Mesenchymal stem cell (in vitro differentiated cells and primary cell): ENCODE data around the gene WWOX.

Source experiments
- DNase-seq: peaks from one replicate; pipeline ENCODE4 v3.0.0-alpha.2; 2013
- H2AFZ ChIP-seq: one replicate; pipeline ENCODE4 v1.6.1; 2013; ENCODE audit warnings: low read depth, mild to moderate bottlenecking, control low read depth, inconsistent platforms, low read length, moderate library complexity
- H2AK5ac ChIP-seq: 2 replicates; pipeline ENCODE4 v1.6.1; 2013; ENCODE audit warnings: low read length, moderate library complexity, mild to moderate bottlenecking, inconsistent platforms; ENCODE audit not compliant: severe bottlenecking
- H2BK120ac ChIP-seq: one replicate; pipeline ENCODE4 v1.6.1; 2013; ENCODE audit warnings: low read depth, mild to moderate bottlenecking, inconsistent platforms, low read length, moderate library complexity
- H2BK12ac ChIP-seq, 2 experiments: one replicate each; pipeline ENCODE4 v1.6.1; 2013; ENCODE audit warnings: inconsistent platforms in 2 of 2, low read length in 2 of 2, mild to moderate bottlenecking in 2 of 2, moderate library complexity in 2 of 2, control low read depth in 1 of 2
- H2BK15ac ChIP-seq: one replicate; pipeline ENCODE4 v1.6.1; 2013; ENCODE audit warnings: mild to moderate bottlenecking, low read depth, inconsistent platforms; ENCODE audit not compliant: poor library complexity, severe bottlenecking
- H2BK5ac ChIP-seq: 2 replicates; pipeline ENCODE4 v1.6.1; 2013; ENCODE audit warnings: low read depth, mild to moderate bottlenecking, low read length, control low read depth, inconsistent platforms; ENCODE audit not compliant: poor library complexity, severe bottlenecking
- H3K14ac ChIP-seq, 2 experiments: one replicate each; pipeline ENCODE4 v1.6.1; 2013; ENCODE audit warnings: inconsistent platforms in 2 of 2, low read length in 2 of 2, control low read depth in 1 of 2, mild to moderate bottlenecking in 1 of 2, moderate library complexity in 1 of 2
- H3K18ac ChIP-seq, 2 experiments: one replicate each; pipeline ENCODE4 v1.6.1; 2013; ENCODE audit warnings: inconsistent platforms in 2 of 2, low read length in 2 of 2, control low read depth in 1 of 2, low read depth in 1 of 2, mild to moderate bottlenecking in 1 of 2
- H3K23ac ChIP-seq, 2 experiments: one replicate each; pipeline ENCODE4 v1.6.1; 2013; ENCODE audit warnings: inconsistent platforms in 2 of 2, low read length in 2 of 2, mild to moderate bottlenecking in 2 of 2, moderate library complexity in 2 of 2, control low read depth in 1 of 2
- H3K27ac ChIP-seq: 2 replicates; pipeline ENCODE4 v1.5.1; 2013; ENCODE audit warnings: mild to moderate bottlenecking, moderate library complexity, low read length, control low read depth, inconsistent platforms; ENCODE audit not compliant: poor library complexity, severe bottlenecking
- H3K27me3 ChIP-seq, 2 experiments: 2 replicates each; pipeline versions ENCODE4 v1.6.1 to v1.7.0; 2013; ENCODE audit warnings: low read length in 2 of 2, mild to moderate bottlenecking in 2 of 2, moderate library complexity in 2 of 2, control low read depth in 1 of 2, inconsistent platforms in 1 of 2; ENCODE audit not compliant: control insufficient read depth in 1 of 2, insufficient read depth in 1 of 2
- H3K36me3 ChIP-seq, 2 experiments: 2 replicates each; pipeline versions ENCODE4 v1.6.1 to v1.7.0; 2013; ENCODE audit warnings: low read length in 2 of 2, control low read depth in 1 of 2, inconsistent platforms in 1 of 2, low read depth in 1 of 2, mild to moderate bottlenecking in 1 of 2; ENCODE audit not compliant: insufficient read depth in 2 of 2, control insufficient read depth in 1 of 2
- H3K4ac ChIP-seq, 2 experiments: one replicate each; pipeline ENCODE4 v1.6.1; 2013; ENCODE audit warnings: inconsistent platforms in 2 of 2, low read length in 2 of 2, mild to moderate bottlenecking in 2 of 2, moderate library complexity in 2 of 2, control low read depth in 1 of 2, low read depth in 1 of 2
- H3K4me1 ChIP-seq: 2 replicates; pipeline ENCODE4 v1.6.1; 2013; ENCODE audit warnings: low read depth, low read length, control low read depth; ENCODE audit not compliant: control insufficient read depth, insufficient read depth
- H3K4me2 ChIP-seq: 2 replicates; pipeline ENCODE4 v1.6.1; 2013; ENCODE audit warnings: low read length, mild to moderate bottlenecking, inconsistent platforms; ENCODE audit not compliant: poor library complexity, severe bottlenecking
- H3K4me3 ChIP-seq, 2 experiments: 2 replicates each; pipeline versions ENCODE4 v1.5.1 to v1.7.0; 2013; ENCODE audit warnings: low read length in 2 of 2, mild to moderate bottlenecking in 2 of 2, control low read depth in 1 of 2, low read depth in 1 of 2; ENCODE audit not compliant: insufficient read depth in 1 of 2
- H3K79me1 ChIP-seq: replicated peaks from 2 replicates; pipeline ENCODE4 v1.6.1; 2013; ENCODE audit warnings: mild to moderate bottlenecking, control low read depth, low read length, inconsistent platforms; ENCODE audit not compliant: poor library complexity, severe bottlenecking
- H3K9ac ChIP-seq: 2 replicates; pipeline ENCODE4 v1.7.0; 2013; ENCODE audit warnings: mild to moderate bottlenecking, low read length, moderate library complexity
- H3K9me3 ChIP-seq: 2 replicates; pipeline ENCODE4 v1.7.0; 2013; ENCODE audit warnings: mild to moderate bottlenecking, low read length; ENCODE audit not compliant: control insufficient read depth
- H4K8ac ChIP-seq: one replicate; pipeline ENCODE4 v1.6.1; 2013; ENCODE audit warnings: inconsistent platforms, mild to moderate bottlenecking, low read length, moderate library complexity
- H4K91ac ChIP-seq: one replicate; pipeline ENCODE4 v1.6.1; 2013; ENCODE audit warnings: mild to moderate bottlenecking, low read length, inconsistent platforms
- WGBS: methylation state at CpG from one replicate; pipeline ENCODE4 v1.1.7; 2013; ENCODE audit warnings: mixed read lengths; 5-methylcytosine and 5-hydroxymethylcytosine counted together

WWOX gene

GRCh38 chr16:78436023-78436422 lies 336.6 kb downstream of the WWOX start:
- H3K4me2 ChIP-seq, result no peak overlapping the region
- no peak overlapping the region for H3K23ac ChIP-seq
- H4K91ac ChIP-seq, result no peak overlapping the region
- no peaks in the 10 kb centered on the region for H3K9me3 ChIP-seq
- 96% methylated on average over 10 of the region's 10 CpGs for WGBS
- H3K36me3 ChIP-seq, result peaks cover 0 to 2% of the 10 kb centered on the region in 2 experiments
- H3K27me3 ChIP-seq, result no peaks in the 10 kb centered on the region
- no peak overlapping the region for H3K18ac ChIP-seq
- no peak overlapping the region for H2AK5ac ChIP-seq
- no peak overlapping the region for H3K4me3 ChIP-seq
- H3K4me1 ChIP-seq, result peaks cover 5% of the 10 kb centered on the region
- H3K79me1 ChIP-seq, result no peaks in the 10 kb centered on the region
- no peak overlapping the region for H3K9ac ChIP-seq
- no peak overlapping the region for H2BK12ac ChIP-seq
- no peak overlapping the region for H2BK5ac ChIP-seq
- no peak overlapping the region for H3K14ac ChIP-seq
- no peak for DNase-seq
- no peak overlapping the region for H2AFZ ChIP-seq
- H2BK120ac ChIP-seq, result no peak overlapping the region
- no peak overlapping the region for H4K8ac ChIP-seq
- no peak overlapping the region for H3K4ac ChIP-seq
- H2BK15ac ChIP-seq, result no peak overlapping the region
- H3K27ac ChIP-seq, result no peak overlapping the region

GRCh38 chr16:78436846-78437245 lies 337.4 kb downstream of the WWOX start:
- Histone ChIP-seq H4K8ac (no peak overlapping the region), H2BK15ac (no peak overlapping the region), H3K14ac (no peak overlapping the region), H2BK12ac (no peak overlapping the region), H3K4me1 (peaks cover 5% of the 10 kb centered on the region), H3K23ac (no peak overlapping the region), H3K4me2 (no peak overlapping the region), H2BK5ac (no peak overlapping the region), H2AK5ac (no peak overlapping the region), H3K4me3 (no peak overlapping the region), H4K91ac (no peak overlapping the region), H3K27ac (no peak overlapping the region), H3K9me3 (no peaks in the 10 kb centered on the region), H3K4ac (no peak overlapping the region), H3K27me3 (no peaks in the 10 kb centered on the region), H3K18ac (no peak overlapping the region), H3K36me3 (peaks cover 0 to 2% of the 10 kb centered on the region in 2 experiments), H2BK120ac (no peak overlapping the region), H2AFZ (no peak overlapping the region), H3K9ac (no peak overlapping the region), H3K79me1 (no peaks in the 10 kb centered on the region)
- DNase-seq, result no peak
- WGBS, result 90% methylated on average over 3 of the region's 6 CpGs

- Histone ChIP-seq H2AFZ (no peak overlapping the region), H3K4me3 (no peak overlapping the region)
- no CpG with 5 or more reads among the region's 6 CpGs for WGBS
Observed at GRCh38 chr16:78437352-78437968, 338.0 kb downstream of the WWOX start.

GRCh38 chr16:78438219-78438618 lies 338.8 kb downstream of the WWOX start:
- no peak overlapping the region for H2AK5ac ChIP-seq
- H3K4me2 ChIP-seq, result no peak overlapping the region
- H2BK12ac ChIP-seq, result no peak overlapping the region
- no peak overlapping the region for H3K4ac ChIP-seq
- no peak overlapping the region for H2BK120ac ChIP-seq
- H3K14ac ChIP-seq, result no peak overlapping the region
- no peak overlapping the region for H4K8ac ChIP-seq
- H3K27me3 ChIP-seq, result no peaks in the 10 kb centered on the region
- no peak overlapping the region for H3K27ac ChIP-seq
- no peak overlapping the region for H2BK5ac ChIP-seq
- peaks cover 4% of the 10 kb centered on the region for H3K4me1 ChIP-seq
- no peak for DNase-seq
- H3K23ac ChIP-seq, result no peak overlapping the region
- no peak overlapping the region for H2AFZ ChIP-seq
- no peak overlapping the region for H3K4me3 ChIP-seq
- no peak overlapping the region for H4K91ac ChIP-seq
- no peak overlapping the region for H2BK15ac ChIP-seq
- WGBS, result 98% methylated on average over 4 of the region's 4 CpGs
- no peak overlapping the region for H3K18ac ChIP-seq
- H3K9me3 ChIP-seq, result no peaks in the 10 kb centered on the region
- H3K36me3 ChIP-seq, result no peaks in the 10 kb centered on the region
- no peak overlapping the region for H3K9ac ChIP-seq
- H3K79me1 ChIP-seq, result no peaks in the 10 kb centered on the region

More at GRCh38 chr16:78437352-78437968, 338.0 kb downstream of the WWOX start:
- Histone ChIP-seq H3K27me3 (no peaks in the 10 kb centered on the region), H2AK5ac (no peak overlapping the region), H3K14ac (no peak overlapping the region), H3K27ac (no peak overlapping the region), H3K23ac (no peak overlapping the region), H3K9ac (no peak overlapping the region), H2BK5ac (no peak overlapping the region), H3K9me3 (no peaks in the 10 kb centered on the region), H2BK15ac (no peak overlapping the region), H3K4me2 (no peak overlapping the region), H2BK120ac (no peak overlapping the region), H3K79me1 (no peaks in the 10 kb centered on the region), H3K4me1 (peaks cover 5% of the 10 kb centered on the region), H3K36me3 (peaks cover 0 to 2% of the 10 kb centered on the region in 2 experiments), H3K4ac (no peak overlapping the region), H4K91ac (no peak overlapping the region), H4K8ac (no peak overlapping the region), H2BK12ac (no peak overlapping the region), H3K18ac (no peak overlapping the region)
- DNase-seq, result peak; percentile 43
